Heart right ventricle (tissue), 16 donors: ENCODE measurements around the gene NELL1. TPM values are rescaled to one million over a fixed set of nuclear protein-coding genes. Genes with fewer than 3 reads are reported as not detected.
"Not testable (repeated sequence)": the region's sequence is repeated elsewhere in the genome, so short reads cannot be mapped to it uniquely, and the experiment has no call there.

Experiments used
- ATAC-seq, 8 donors: fragments of 200-7000 bp; cut with Tn5 transposase; one replicate each; pipeline ENCODE4 v1.9.1; 2020; ENCODE audit warnings: mild to moderate bottlenecking in 8 of 8, moderate library complexity in 8 of 8, moderate number of reproducible peaks in 1 of 8
- DNase-seq, 2 donors: peaks; one replicate each; pipeline ENCODE4 v3.0.0-alpha.2; 2020
- H3K27ac ChIP-seq, 10 donors: fragments of 200-600 bp; sonication (generic) in 2 of 10; one replicate each; pipeline versions ENCODE4 v1.5.0 to v1.8.0; 2020 to 2022; ENCODE audit warnings: mild to moderate bottlenecking in 3 of 10
- H3K27me3 ChIP-seq, 7 donors: fragments of 200-600 bp; one replicate each; pipeline ENCODE4 v1.8.0; 2021 to 2022; ENCODE audit warnings: mild to moderate bottlenecking in 2 of 7
- H3K36me3 ChIP-seq, 9 donors: fragments of 200-600 bp; sonication (generic) in 1 of 9; one replicate each; pipeline versions ENCODE4 v1.5.0 to v1.8.0; 2020 to 2022; ENCODE audit warnings: mild to moderate bottlenecking in 2 of 9
- H3K4me1 ChIP-seq, 9 donors: fragments of 200-600 bp; sonication (generic) in 1 of 9; one replicate each; pipeline versions ENCODE4 v1.5.0 to v1.8.0; 2020 to 2022; ENCODE audit warnings: mild to moderate bottlenecking in 4 of 9
- H3K4me3 ChIP-seq, 10 donors: fragments of 200-600 bp; sonication (generic) in 2 of 10; one replicate each; pipeline versions ENCODE4 v1.5.0 to v1.8.0; 2020 to 2022; ENCODE audit warnings: mild to moderate bottlenecking in 7 of 10, moderate library complexity in 2 of 10
- H3K9me3 ChIP-seq, 11 donors: fragments of 200-600 bp in 10 of 11; sonication (generic) in 2 of 11; one replicate each; pipeline versions ENCODE4 v1.5.0 to v1.8.0; 2013 to 2022; ENCODE audit warnings: mild to moderate bottlenecking in 2 of 11, control low read depth in 1 of 11, moderate library complexity in 1 of 11
- WGBS, 2 donors: extraction: QIAGEN DNeasy Blood & Tissue Kit; methylation state at CpG; one replicate each; pipeline ENCODE4 v1.1.7; 2013; ENCODE audit warnings: inconsistent platforms in 1 of 2; 5-methylcytosine and 5-hydroxymethylcytosine counted together
- intact Hi-C, 10 donors: fragments of 100-400 bp; cut with DNase I; formaldehyde crosslinking; loops; one replicate each; pipeline versions ENCODE4 v1.11.1 to v1.14.2; 2022
- polyA plus RNA-seq, 2 donors: library from polyadenylated mRNA; stranded (reverse); fragments of 200-250 nt; gene quantifications; one replicate each; pipeline ENCODE4 v1.2.3, GENCODE V29; 2013
- total RNA-seq, 10 donors: library from RNA; stranded (reverse); fragmentation: NEBNext Ultra II Directional in 3 of 10; extraction: Animal tissue kit (Norgen Biotek cat#: 25700) in 3 of 10; gene quantifications; one replicate each; pipeline versions ENCODE4 v1.2.1 to v1.2.4, GENCODE V29; 2021 to 2023
- TF ChIP-seq, protein P1 (sequence below), 9 donors: fragments of 200-600 bp; sonication (generic) in 2 of 9; IDR thresholded peaks; one replicate each; pipeline versions ENCODE4 v1.5.0 to v1.8.0; 2021 to 2022; ENCODE audit warnings: antibody characterized with exemption in 9 of 9, mild to moderate bottlenecking in 5 of 9, moderate library complexity in 1 of 9
- donor health status: Arrhythmogenic right ventricular cardiomyopathy.
- donor health status: ischemic (EF 13 %, LVEDD 7.1; RV severe dilation, severe dysfunction).
- donor health status: healthy with polysubstance abuse.
- donor health status: DM: no; HTN: yes; CAD: no.
- donor health status: DM: no; HTN: no; CAD: no.
- donor health status: ischemic (EF 25% LVEDD 6.9; RV normal size, moderate dysfunction).
- donor health status: ischemic (EF 25% LVEDD 5.7; RV mildly dilated, moderate dysfunction).
- donor health status: healthy.
- donor health status: DM: yes; HTN: yes; CAD: no.
- donor health status: Ischemic cardiomyopathy.
- donor health status: ischemic (EF 35%, LVEDD 5.7; RV mildly dilated, moderate dysfunction).
- donor health status: nonischemic (EF 11% LVEDD 7.7; RV severe dilation, severe dysfunction).
- donor health status: DM: yes; HTN: yes; CAD: no.
- donor health status: PGD.
- donor health status: ischemic (EF 29% LVEDD 5.4; RV normal size, mild dysfunction).
- donor health status: nonischemic (EF 23%, LVEDD 6.1; RV moderate dilation, normal function).

Gene NELL1
- total and polyA plus RNA-seq, 12 donors, result not detected

DNA sequence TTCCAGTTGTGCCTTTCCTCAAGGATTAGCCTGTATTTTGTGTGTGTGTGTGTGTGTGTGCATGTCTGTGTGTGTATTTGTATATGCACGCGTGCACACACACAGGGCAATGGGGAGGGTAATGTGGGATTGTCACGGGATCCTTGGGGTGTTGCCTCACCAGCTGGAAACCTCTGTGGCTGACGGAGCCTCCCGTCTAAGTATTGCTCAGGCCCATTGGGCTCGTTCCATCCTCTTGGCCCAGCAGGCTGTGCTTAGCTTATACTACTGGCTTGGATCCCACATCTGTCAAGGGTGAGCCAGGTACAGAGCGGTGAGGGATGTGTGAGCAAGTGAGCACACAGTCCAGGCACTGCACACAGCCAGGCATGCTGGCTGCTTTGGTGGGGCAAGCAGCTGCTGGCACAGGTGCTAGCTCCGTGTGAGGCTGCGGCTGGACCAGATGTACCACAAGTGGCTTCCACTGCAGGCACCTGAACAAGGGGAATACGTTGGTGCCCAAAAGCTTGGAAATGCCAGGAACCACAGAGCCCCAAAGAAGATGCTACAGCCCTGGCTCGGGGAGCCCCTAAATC, 462.8 kb downstream of the NELL1 start:
- no peak overlapping the region for H3K27ac ChIP-seq
- 83 to 84% methylated on average over 11 of the region's 11 CpGs for whole genome bisulfite sequencing, 2 donors
- DNase-seq (no peak), ATAC-seq (no peak)
- intact Hi-C loops, result no loop called here
- no peak overlapping the region for H3K4me3 ChIP-seq
- TF ChIP-seq, protein P1, sequence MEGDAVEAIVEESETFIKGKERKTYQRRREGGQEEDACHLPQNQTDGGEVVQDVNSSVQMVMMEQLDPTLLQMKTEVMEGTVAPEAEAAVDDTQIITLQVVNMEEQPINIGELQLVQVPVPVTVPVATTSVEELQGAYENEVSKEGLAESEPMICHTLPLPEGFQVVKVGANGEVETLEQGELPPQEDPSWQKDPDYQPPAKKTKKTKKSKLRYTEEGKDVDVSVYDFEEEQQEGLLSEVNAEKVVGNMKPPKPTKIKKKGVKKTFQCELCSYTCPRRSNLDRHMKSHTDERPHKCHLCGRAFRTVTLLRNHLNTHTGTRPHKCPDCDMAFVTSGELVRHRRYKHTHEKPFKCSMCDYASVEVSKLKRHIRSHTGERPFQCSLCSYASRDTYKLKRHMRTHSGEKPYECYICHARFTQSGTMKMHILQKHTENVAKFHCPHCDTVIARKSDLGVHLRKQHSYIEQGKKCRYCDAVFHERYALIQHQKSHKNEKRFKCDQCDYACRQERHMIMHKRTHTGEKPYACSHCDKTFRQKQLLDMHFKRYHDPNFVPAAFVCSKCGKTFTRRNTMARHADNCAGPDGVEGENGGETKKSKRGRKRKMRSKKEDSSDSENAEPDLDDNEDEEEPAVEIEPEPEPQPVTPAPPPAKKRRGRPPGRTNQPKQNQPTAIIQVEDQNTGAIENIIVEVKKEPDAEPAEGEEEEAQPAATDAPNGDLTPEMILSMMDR (IDR thresholded peaks at IDR 0.05), result no peak
- no peaks in the 10 kb centered on the region for H3K27me3 ChIP-seq
- no peaks in the 10 kb centered on the region for H3K9me3 ChIP-seq
- no peaks in the 10 kb centered on the region for H3K36me3 ChIP-seq
- H3K4me1 ChIP-seq, result no peaks in the 10 kb centered on the region

DNA sequence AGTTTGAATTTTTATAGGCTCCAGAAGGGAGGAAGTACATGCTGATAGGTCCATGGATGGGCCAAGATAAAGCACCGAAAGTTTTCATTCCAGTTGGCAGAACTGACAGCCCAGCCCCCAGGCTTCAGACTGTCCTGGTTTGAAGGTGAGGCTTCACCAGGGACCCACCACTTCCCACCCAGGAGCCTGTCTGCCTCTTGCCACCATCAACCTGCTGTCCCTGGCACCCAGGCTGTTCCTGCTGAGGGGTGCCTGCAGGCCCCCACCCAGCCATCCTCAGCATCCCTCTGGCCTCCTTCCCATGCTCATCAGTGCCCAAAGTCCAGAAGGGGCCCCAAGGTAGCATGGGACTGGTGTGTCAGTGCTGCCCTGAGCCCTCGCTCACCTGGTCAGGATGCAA, 463.9 kb downstream of the NELL1 start:
- no peak for ATAC-seq
- H3K27me3 ChIP-seq, result no peaks in the 10 kb centered on the region
- DNase-seq, result no peak
- no peak overlapping the region for H3K27ac ChIP-seq
- no peaks in the 10 kb centered on the region for H3K4me1 ChIP-seq
- no peaks in the 10 kb centered on the region for H3K9me3 ChIP-seq
- no peak overlapping the region for H3K4me3 ChIP-seq
- TF ChIP-seq, protein P1 (IDR thresholded peaks at IDR 0.05), result no peak
- H3K36me3 ChIP-seq, result no peaks in the 10 kb centered on the region
- intact Hi-C loops, result no loop called here
- WGBS, 2 donors, result 78 to 81% methylated on average over 2 of the region's 2 CpGs

DNA sequence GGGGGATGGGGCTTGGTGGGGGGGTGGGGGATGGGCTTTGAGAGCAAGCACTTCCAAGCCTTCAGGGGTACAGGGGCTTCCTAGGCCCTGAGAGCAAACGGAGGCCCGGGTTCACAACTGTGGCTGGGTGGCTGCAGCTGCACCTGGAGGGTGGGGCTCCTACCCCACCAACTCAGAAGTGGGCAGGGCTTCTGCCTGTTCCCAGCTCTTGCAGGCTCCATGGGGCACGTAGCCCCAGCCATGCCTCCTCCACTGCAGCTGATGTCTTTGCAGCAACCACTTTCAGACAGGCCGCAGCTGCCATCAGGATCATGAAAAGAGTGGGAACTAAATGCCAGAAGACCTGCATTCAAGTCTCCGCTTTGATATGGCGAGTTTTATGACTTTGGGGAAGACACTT, 464.3 kb downstream of the NELL1 start:
- 81 to 86% methylated on average over 6 of the region's 6 CpGs for WGBS, 2 donors
- Histone ChIP-seq H3K36me3 (no peaks in the 10 kb centered on the region), H3K27ac (no peak overlapping the region), H3K4me1 (no peaks in the 10 kb centered on the region), H3K27me3 (no peaks in the 10 kb centered on the region), H3K9me3 (no peaks in the 10 kb centered on the region), H3K4me3 (no peak overlapping the region)
- intact Hi-C loops, result no loop called here
- no peak for DNase-seq
- ATAC-seq, result no peak
- TF ChIP-seq, protein P1 (IDR thresholded peaks at IDR 0.05), result no peak

DNA sequence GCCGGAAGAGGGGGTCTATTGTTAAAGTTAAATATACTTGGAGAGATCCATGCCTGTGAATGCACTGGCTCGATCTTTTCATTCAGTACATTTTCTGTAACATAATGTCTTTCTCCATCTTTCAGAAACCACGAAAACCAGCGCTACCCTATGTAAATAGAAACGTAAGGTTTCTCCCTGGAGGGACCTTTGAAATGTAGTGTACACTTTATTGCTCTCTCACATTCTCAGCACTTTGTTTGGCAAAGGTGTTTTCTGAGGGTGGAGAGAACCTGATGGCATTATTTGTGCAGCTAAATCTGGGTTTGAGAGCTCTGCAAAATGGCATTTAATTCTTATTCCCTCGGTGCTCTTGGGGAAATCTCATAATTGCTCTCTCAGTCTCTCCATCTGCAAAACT, 468.4 kb downstream of the NELL1 start:
- DNase-seq (no peak), ATAC-seq (no peak)
- H3K9me3 ChIP-seq, result peaks cover 0 to 2% (median 0%) of the 10 kb centered on the region in 11 donors
- no peak overlapping the region for H3K27ac ChIP-seq
- H3K36me3 ChIP-seq, result no peaks in the 10 kb centered on the region
- intact Hi-C loops, result no loop called here
- no peaks in the 10 kb centered on the region for H3K4me1 ChIP-seq
- no peak overlapping the region for H3K4me3 ChIP-seq
- 79 to 82% methylated on average over 6 of the region's 6 CpGs for WGBS, 2 donors
- H3K27me3 ChIP-seq, result peaks cover 0 to 4% (median 0%) of the 10 kb centered on the region in 7 donors
- TF ChIP-seq, protein P1 (IDR thresholded peaks at IDR 0.05), result no peak

DNA sequence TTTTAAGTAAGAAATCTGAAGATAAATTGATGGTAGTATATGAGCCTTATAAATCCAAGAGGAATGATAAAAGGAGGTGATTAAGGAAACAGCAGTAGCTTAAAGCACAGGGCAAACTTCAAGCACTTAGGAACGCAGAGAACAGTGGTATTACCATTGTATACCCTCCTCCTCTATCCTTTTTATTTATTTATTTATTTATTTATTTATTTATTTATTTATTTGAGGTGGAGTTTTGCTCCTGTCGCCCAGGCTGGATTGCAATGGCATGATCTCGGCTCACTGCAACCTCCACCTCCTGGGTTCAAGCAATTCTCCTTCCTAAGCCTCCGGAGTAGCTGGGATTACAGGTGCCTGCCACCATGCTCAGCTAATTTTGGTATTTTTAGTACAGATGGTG, 472.2 kb downstream of the NELL1 start:
- H3K4me3 ChIP-seq, H3K36me3 ChIP-seq, H3K27ac ChIP-seq, DNase-seq, H3K27me3 ChIP-seq, ATAC-seq, H3K4me1 ChIP-seq, H3K9me3 ChIP-seq, intact Hi-C loops: not testable (repeated sequence)
- 88 to 93% methylated on average over 4 of the region's 4 CpGs for WGBS, 2 donors
